Naive thymus-derived CD8-positive, alpha-beta T cell (primary cell): ENCODE measurements around the gene COX5A. TPM values are rescaled to one million over a fixed set of nuclear protein-coding genes. Genes with fewer than 3 reads are reported as not detected.

Source experiments
- ATAC-seq, 2 donors: fragments of 150-1000 bp; cut with Tn5 transposase in 1 of 2; sonication (Bioruptor Pico), chemical (Tn5 transposase) in 1 of 2; 1 replicate in 1 of 2; 2 replicates in 1 of 2; pipeline ENCODE4 v1.10.0; 2021; ENCODE audit warnings: mild to moderate bottlenecking in 2 of 2, moderate library complexity in 2 of 2
- POLR2A ChIA-PET: fragments of 350-600 bp; sonication (Branson Sonifier 250); formaldehyde crosslinking; loops from one replicate; lab custom pipeline; 2021; ENCODE audit warnings: antibody characterized with exemption; lab: Charles Lee
- DNase-seq, 10 donors: peaks; one replicate each; pipeline versions ENCODE4 v3.0.0 to v3.0.0-alpha.2; 2020 to 2022
- H3K27ac Mint-ChIP-seq, 10 donors: one replicate each; pipeline ENCODE4 v1.8.0; 2020 to 2022; ENCODE audit warnings: mild to moderate bottlenecking in 10 of 10, mixed read lengths in 10 of 10, moderate library complexity in 4 of 10, inconsistent platforms in 1 of 10
- H3K27me3 Mint-ChIP-seq, 5 donors: one replicate each; pipeline ENCODE4 v1.8.0; 2021 to 2022; ENCODE audit warnings: mixed read lengths in 5 of 5
- H3K36me3 Mint-ChIP-seq, 3 donors: one replicate each; pipeline ENCODE4 v1.8.0; 2020 to 2022; ENCODE audit warnings: mixed read lengths in 3 of 3, mild to moderate bottlenecking in 2 of 3, inconsistent platforms in 1 of 3
- H3K4me1 Mint-ChIP-seq, 4 donors: one replicate each; pipeline ENCODE4 v1.8.0; 2021 to 2022; ENCODE audit warnings: mixed read lengths in 4 of 4
- H3K4me3 Mint-ChIP-seq, 10 donors: one replicate each; pipeline ENCODE4 v1.8.0; 2020 to 2022; ENCODE audit warnings: mild to moderate bottlenecking in 10 of 10, mixed read lengths in 10 of 10, moderate library complexity in 6 of 10, inconsistent platforms in 1 of 10
- H3K9me3 Mint-ChIP-seq, 9 donors: one replicate each; pipeline ENCODE4 v1.8.0; 2020 to 2022; ENCODE audit warnings: mixed read lengths in 9 of 9, mild to moderate bottlenecking in 3 of 9, inconsistent platforms in 1 of 9, moderate library complexity in 1 of 9
- polyA plus RNA-seq, 3 donors: library from polyadenylated mRNA; unstranded; fragments of 300-500 nt; fragmentation: Illumina TruSeq; gene quantifications; one replicate each; pipeline ENCODE4 v1.2.3, GENCODE V29; 2021
- total RNA-seq, 8 experiments: library from RNA in 2 of 8; stranded (reverse) in 2 of 8; gene quantifications; one replicate each; pipeline ENCODE4 v1.2.3 and lab custom pipeline; 2021 to 2026

COX5A gene
- total and polyA plus RNA-seq, 5 experiments from 2014 or later = 60.0 to 362 (median 268) TPM

DNA sequence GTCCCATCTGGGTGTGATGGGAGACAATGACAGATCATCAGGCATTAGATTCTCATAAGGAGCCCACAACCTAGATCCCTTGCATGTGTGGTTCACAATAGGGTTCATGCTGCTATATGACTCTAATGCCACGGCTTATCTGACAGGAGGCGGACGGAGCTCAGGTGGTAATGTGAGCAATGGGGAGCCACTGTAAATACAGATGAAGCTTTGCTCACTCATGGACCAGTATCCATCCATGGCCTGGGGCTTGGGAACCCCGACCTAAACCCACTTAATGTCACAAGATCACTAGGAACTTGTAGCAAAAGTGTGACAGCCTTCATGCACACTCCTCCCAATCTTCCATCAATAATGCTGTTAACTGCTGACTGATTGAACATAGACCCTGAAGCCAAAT lies 29.2 kb downstream of the COX5A start:
- peaks cover 0 to 13% (median 6%) of the 10 kb centered on the region in 3 donors for H3K36me3 Mint-ChIP-seq
- H3K9me3 Mint-ChIP-seq = no peaks in the 10 kb centered on the region
- no peaks in the 10 kb centered on the region for H3K27me3 Mint-ChIP-seq
- POLR2A ChIA-PET = interaction anchor here (0.8 to 4.7 kb wide), 3 partner anchors 12 to 65 kb away, joined by 3 to 23 read pairs (median 4); partner anchors contain the start of gene ULK3
- H3K4me1 Mint-ChIP-seq = peaks cover 20 to 34% (median 29%) of the 10 kb centered on the region in 4 donors
- peak overlapping the region in 3 of 10 donors; percentile 5 to 68 (median 8) for H3K27ac Mint-ChIP-seq
- ATAC-seq (no peak), DNase-seq (no peak)
- peak overlapping the region in 2 of 10 donors; percentile 30 to 34 for H3K4me3 Mint-ChIP-seq

DNA sequence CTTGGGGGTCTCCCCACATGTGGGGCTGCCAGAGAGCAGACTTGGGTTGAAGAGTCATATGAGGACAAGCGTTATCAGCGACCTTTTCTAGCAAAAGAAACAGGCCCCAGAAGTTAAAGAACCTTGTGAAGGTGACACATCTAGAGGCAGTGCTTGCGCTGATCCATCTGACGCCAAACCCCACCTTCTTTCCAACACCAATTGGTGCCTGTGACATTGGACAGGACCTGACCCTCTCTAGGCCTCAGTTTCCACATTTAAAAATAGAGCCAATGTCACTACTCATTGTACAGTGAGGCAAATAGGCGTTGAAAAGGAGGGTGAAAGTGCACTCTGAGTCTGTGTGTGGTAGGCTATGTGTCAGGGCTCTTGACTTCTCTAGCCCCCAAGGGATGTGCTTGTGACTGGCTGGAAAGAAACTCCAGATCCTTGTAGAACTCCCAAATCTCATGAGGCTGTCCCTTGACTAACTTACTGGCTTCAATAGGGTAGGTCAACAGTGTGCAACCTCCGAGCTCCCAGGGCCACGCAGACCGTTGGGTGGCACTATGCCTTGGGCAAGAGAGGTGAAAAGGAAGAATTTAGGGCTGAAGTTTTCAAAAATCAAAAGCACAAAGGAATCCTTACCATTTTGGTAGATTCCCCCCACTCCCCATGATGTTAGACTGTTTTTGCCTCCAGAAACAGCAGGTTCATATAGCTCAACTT lies 30.6 kb downstream of the COX5A start:
- Mint-ChIP-seq H3K4me3 (peak overlapping the region; percentile 94 to 99 (median 98)), H3K36me3 (peaks cover 0 to 21% (median 3%) of the 10 kb centered on the region in 3 donors), H3K27ac (peak overlapping the region; percentile 93 to 99 (median 97)), H3K27me3 (no peaks in the 10 kb centered on the region), H3K4me1 (peaks cover 22 to 39% (median 36%) of the 10 kb centered on the region in 4 donors), H3K9me3 (no peaks in the 10 kb centered on the region)
- POLR2A ChIA-PET = interaction anchor here (0.6 to 4.7 kb wide), 14 partner anchors 11 to 292 kb away, joined by 3 to 28 read pairs (median 5); partner anchors contain the start of genes CLK3, COX5A, MPI and ULK3
- DNase-seq (no peak), ATAC-seq (peak; percentile 3 to 5)

GRCh38 chr15:74906450-74907162 lies 31.3 kb downstream of the COX5A start, which contains the start of gene FAM219B:
TSS of gene FAM219B (minus strand) at chr15:74906851. CDS start at chr15:74906800, 51 bp downstream.
- ATAC-seq = peak; percentile 79 to 83
- POLR2A ChIA-PET = interaction anchor here (0.6 to 4.7 kb wide), 19 partner anchors 10 to 291 kb away, joined by 3 to 28 read pairs (median 3); partner anchors contain the start of genes CLK3, COX5A, MPI and RPP25
- Mint-ChIP-seq H3K9me3 (no peaks in the 10 kb centered on the region), H3K4me3 (peak within 1 kb of the TSS; percentile 94 to 99 (median 98)), H3K27ac (peak within 1 kb of the TSS; percentile 93 to 99 (median 97)), H3K4me1 (peaks cover 24 to 46% (median 42%) of the 10 kb centered on the region in 4 donors), H3K36me3 (peaks cover 0 to 21% (median 3%) of the 10 kb centered on the region in 3 donors), H3K27me3 (no peaks in the 10 kb centered on the region)
- peak; percentile 37 to 85 (median 66) for DNase-seq

DNA sequence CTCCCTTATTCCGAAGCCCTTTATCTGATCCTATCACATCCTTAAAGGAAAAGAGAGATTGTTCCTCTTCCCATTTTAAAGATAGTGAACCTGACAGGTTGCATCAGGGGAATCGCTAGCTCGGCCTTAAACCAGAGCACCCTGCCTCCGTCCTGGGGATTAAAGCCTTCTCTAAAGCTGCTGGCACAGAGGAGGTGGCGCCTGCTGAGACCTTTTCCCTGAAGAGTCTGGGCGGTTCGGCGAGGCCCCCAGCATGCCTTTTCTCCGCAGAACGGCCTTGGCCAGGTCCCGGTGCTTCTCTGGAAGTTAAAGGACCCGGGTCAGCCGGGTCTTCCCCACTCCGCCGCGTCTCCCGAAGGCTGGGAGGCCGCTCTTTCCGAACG lies 31.8 kb downstream of the COX5A start:
- H3K36me3 Mint-ChIP-seq = peaks cover 0 to 22% (median 2%) of the 10 kb centered on the region in 3 donors
- POLR2A ChIA-PET = interaction anchor here (0.8 to 4.7 kb wide), 16 partner anchors 9 to 290 kb away, joined by 3 to 28 read pairs (median 4); partner anchors contain the start of genes CLK3, COX5A, MPI and RPP25
- H3K27ac Mint-ChIP-seq = peak overlapping the region; percentile 73 to 96 (median 84)
- DNase-seq (peak in 1 of 10 donors; percentile 20), ATAC-seq (peak; percentile 46 to 56)
- peaks cover 25 to 50% (median 47%) of the 10 kb centered on the region in 4 donors for H3K4me1 Mint-ChIP-seq
- H3K4me3 Mint-ChIP-seq = peak overlapping the region; percentile 86 to 99 (median 92)
- no peaks in the 10 kb centered on the region for H3K9me3 Mint-ChIP-seq
- H3K27me3 Mint-ChIP-seq = no peaks in the 10 kb centered on the region

DNA sequence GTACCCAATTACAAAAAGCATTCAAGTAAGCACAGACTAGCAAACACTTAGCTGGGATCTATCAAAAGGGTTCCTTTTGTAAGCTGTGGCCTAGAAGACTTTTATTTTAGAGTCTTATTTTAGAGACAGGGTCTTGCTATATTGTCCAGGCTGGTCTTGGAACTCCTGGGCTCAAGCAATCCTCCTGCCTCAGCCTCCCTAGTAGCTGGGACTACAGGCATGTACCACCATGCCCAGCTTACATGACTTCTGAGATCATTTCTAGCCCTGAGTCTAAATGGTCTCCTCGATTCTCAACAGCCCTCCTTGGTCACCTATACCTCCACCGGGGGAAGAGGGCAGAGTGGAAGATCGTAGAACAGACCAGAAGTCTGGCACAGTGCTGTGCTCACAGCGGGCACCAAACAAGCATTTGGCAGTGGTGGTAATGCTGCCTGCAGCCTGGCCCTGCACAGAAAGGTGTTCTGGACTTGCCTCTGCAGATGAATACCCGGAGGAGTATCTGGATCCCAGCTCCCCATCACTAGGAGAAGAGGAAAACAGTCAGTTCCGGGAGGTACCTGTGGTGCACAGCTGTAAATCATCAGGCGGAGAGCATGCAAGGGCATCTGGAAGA lies 33.6 kb downstream of the COX5A start:
- POLR2A ChIA-PET = interaction anchor here (0.5 to 1.7 kb wide), 8 partner anchors 8 to 124 kb away, joined by 3 to 10 read pairs (median 4); partner anchors contain the start of gene MPI
- peaks cover 0 to 32% (median 5%) of the 10 kb centered on the region in 3 donors for H3K36me3 Mint-ChIP-seq
- H3K27ac Mint-ChIP-seq = peak overlapping the region in 9 of 10 donors; percentile 41 to 88 (median 78)
- no peaks in the 10 kb centered on the region for H3K27me3 Mint-ChIP-seq
- ATAC-seq = no peak
- no peak for DNase-seq
- H3K4me1 Mint-ChIP-seq = peaks cover 26 to 54% (median 50%) of the 10 kb centered on the region in 4 donors
- no peaks in the 10 kb centered on the region for H3K9me3 Mint-ChIP-seq
- H3K4me3 Mint-ChIP-seq = peak overlapping the region in 7 of 10 donors; percentile 3 to 99 (median 43)

DNA sequence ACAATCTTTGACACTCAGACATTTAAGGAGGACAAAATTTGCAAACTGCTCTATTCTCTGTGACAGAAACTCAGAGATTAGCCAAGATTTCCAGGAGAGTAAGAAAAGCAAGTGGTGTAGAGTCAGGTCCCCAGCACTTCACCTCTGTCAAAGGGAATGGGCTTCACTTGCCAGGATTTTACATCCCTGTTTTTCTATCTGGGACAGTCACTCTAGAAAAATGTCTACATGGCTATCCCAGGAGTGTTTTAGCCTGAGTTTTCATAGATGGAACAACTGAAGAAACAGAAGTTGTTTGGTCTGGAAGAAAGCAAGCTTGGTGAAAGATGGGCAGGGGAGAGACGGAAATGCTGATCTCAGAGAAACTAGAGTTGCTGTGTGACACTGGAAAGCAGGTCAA lies 34.2 kb downstream of the COX5A start:
- DNase-seq = no peak
- peak overlapping the region in 2 of 10 donors; percentile 1 to 16 for H3K4me3 Mint-ChIP-seq
- ATAC-seq = no peak
- H3K36me3 Mint-ChIP-seq = peaks cover 0 to 34% (median 5%) of the 10 kb centered on the region in 3 donors
- H3K27ac Mint-ChIP-seq = peak overlapping the region in 7 of 10 donors; percentile 22 to 88 (median 74)
- peaks cover 26 to 54% (median 50%) of the 10 kb centered on the region in 4 donors for H3K4me1 Mint-ChIP-seq
- POLR2A ChIA-PET = interaction anchor here (0.7 to 1.7 kb wide), 7 partner anchors 9 to 123 kb away, joined by 3 to 10 read pairs (median 4); partner anchors contain the start of gene MPI
- H3K27me3 Mint-ChIP-seq = no peaks in the 10 kb centered on the region
- H3K9me3 Mint-ChIP-seq = no peaks in the 10 kb centered on the region

DNA sequence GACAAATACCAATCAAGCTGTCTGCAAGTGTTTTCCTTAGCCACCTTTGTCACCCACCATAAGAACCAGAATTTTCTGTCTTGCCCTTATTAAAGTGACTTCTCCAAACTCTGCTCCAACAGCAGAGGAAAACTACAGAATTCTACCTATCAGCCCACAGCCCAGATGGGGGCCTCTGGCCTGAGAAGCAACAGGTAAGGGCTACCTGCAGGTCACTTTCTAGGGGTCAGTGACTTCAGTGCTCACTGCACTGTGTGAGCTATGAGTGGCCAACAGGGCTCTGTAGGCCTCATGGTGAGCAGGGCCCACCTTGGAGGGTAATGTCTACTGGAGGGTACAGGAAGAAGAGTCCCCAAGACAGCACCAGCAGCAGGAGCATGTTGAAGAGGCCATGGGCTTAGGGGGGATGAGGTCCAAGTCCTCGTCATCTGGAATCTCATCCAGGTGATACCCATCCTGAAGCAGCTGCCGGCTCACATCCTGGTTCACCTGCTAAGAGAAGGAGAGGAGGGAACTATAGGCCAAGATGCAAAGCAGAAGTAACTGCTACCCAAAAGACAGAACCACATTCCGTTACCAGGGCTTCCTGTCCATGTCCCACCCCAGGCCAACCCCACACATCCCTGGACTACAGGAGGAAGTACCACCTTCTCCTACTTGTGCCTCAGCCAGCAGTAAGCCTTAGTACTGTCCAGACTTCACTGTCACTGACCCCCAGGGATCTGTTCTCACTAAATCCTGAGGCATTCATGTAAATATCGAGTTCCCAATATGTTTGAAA lies 35.4 kb downstream of the COX5A start:
- Mint-ChIP-seq H3K36me3 (peaks cover 0 to 39% (median 5%) of the 10 kb centered on the region in 3 donors), H3K27me3 (no peaks in the 10 kb centered on the region), H3K4me3 (no peak overlapping the region), H3K4me1 (peaks cover 26 to 50% (median 46%) of the 10 kb centered on the region in 4 donors), H3K9me3 (no peaks in the 10 kb centered on the region), H3K27ac (peak overlapping the region in 9 of 10 donors; percentile 43 to 85 (median 75))
- POLR2A ChIA-PET = interaction anchor here (0.7 to 2.2 kb wide), 15 partner anchors 8 to 132 kb away, joined by 3 to 14 read pairs (median 5); partner anchors contain the start of genes COX5A, MPI and ULK3
- DNase-seq = no peak
- ATAC-seq = no peak

DNA sequence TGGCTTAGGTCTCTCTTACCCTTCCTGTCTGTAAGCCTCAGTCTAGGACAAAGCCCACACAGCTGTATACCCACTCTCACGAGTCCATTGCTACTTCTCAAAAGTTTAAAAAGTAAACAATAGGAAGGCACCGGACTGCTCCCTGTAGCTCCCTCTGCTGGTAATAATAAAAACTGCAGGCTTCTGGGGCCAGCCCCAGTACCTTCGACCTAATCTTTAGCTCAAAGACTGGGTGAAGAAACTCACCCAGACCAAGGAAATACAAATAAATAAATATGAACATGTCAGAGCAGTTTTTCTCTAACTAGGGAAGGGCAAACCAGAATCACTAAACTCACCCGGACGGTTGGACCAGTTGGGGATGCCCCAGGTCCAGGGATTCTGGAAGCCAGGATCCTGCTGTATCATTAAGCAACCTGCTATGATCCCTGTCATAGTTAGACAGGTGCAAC lies 36.2 kb downstream of the COX5A start:
- Mint-ChIP-seq H3K4me3 (no peak overlapping the region), H3K27me3 (no peaks in the 10 kb centered on the region)
- ATAC-seq = peak; percentile 33 to 48

GRCh38 chr15:74897300-74897701 lies 40.6 kb downstream of the COX5A start:
- Mint-ChIP-seq H3K4me3 (no peak overlapping the region), H3K9me3 (no peaks in the 10 kb centered on the region)

More for the DNA sequence above, 36.2 kb downstream of the COX5A start:
- Mint-ChIP-seq H3K9me3 (no peaks in the 10 kb centered on the region), H3K27ac (peak overlapping the region in 9 of 10 donors; percentile 37 to 85 (median 73)), H3K4me1 (peaks cover 23 to 43% (median 38%) of the 10 kb centered on the region in 4 donors), H3K36me3 (peaks cover 0 to 42% (median 5%) of the 10 kb centered on the region in 3 donors)
- POLR2A ChIA-PET = interaction anchor here (0.7 to 2.2 kb wide), 16 partner anchors 8 to 131 kb away, joined by 3 to 14 read pairs (median 5); partner anchors contain the start of genes COX5A, MPI and ULK3
- DNase-seq = peak in 9 of 10 donors; percentile 29 to 75 (median 64)

GRCh38 chr15:74896316-74896715 lies 41.6 kb downstream of the COX5A start:
- no peaks in the 10 kb centered on the region for H3K27me3 Mint-ChIP-seq
- H3K27ac Mint-ChIP-seq = peak overlapping the region in 2 of 10 donors; percentile 9 to 38
- POLR2A ChIA-PET = interaction anchor here (1.0 to 3.4 kb wide), 5 partner anchors 10 to 119 kb away, joined by 3 to 17 read pairs (median 5); partner anchors contain the start of gene FAM219B
- H3K36me3 Mint-ChIP-seq = peaks cover 6 to 31% (median 9%) of the 10 kb centered on the region in 3 donors
- peaks cover 10 to 37% (median 31%) of the 10 kb centered on the region in 4 donors for H3K4me1 Mint-ChIP-seq
- no peak overlapping the region for H3K4me3 Mint-ChIP-seq
- ATAC-seq = no peak
- DNase-seq = no peak
- no peaks in the 10 kb centered on the region for H3K9me3 Mint-ChIP-seq

More at GRCh38 chr15:74897300-74897701, 40.6 kb downstream of the COX5A start:
- Mint-ChIP-seq H3K36me3 (peaks cover 6 to 31% (median 9%) of the 10 kb centered on the region in 3 donors), H3K27ac (peak overlapping the region in 8 of 10 donors; percentile 19 to 85 (median 48)), H3K4me1 (peaks cover 13 to 41% (median 33%) of the 10 kb centered on the region in 4 donors), H3K27me3 (no peaks in the 10 kb centered on the region)
- ATAC-seq (no peak), DNase-seq (no peak)
- POLR2A ChIA-PET = interaction anchor here (0.6 to 3.4 kb wide), 7 partner anchors 9 to 54 kb away, joined by 3 to 17 read pairs (median 4); partner anchors contain the start of genes FAM219B and ULK3
